B cell (primary cell): ENCODE data around the gene MAGEH1.

ENCODE experiments used
- CTCF ChIP-seq: fragments of 200-600 bp; IDR thresholded peaks from one replicate; pipeline ENCODE4 v1.8.0; 2022; ENCODE audit warnings: antibody characterized with exemption, mild to moderate bottlenecking
- EZH2 ChIP-seq: IDR thresholded peaks from 2 replicates; pipeline ENCODE4 v1.6.1; 2012; ENCODE audit warnings: borderline replicate concordance, low read depth, mild to moderate bottlenecking, moderate library complexity, low read length; ENCODE audit not compliant: insufficient read depth, poor library complexity, severe bottlenecking

- TF ChIP-seq EZH2: no peak
- TF ChIP-seq CTCF: no peak
Observed at GRCh38 chrX:55452833-55453124, 852 bp downstream of the MAGEH1 start.
